Measurements from ENCODE around the gene PMEL. TPM values are rescaled to one million over a fixed set of nuclear protein-coding genes. Genes with fewer than 3 reads are reported as not detected.

The PMEL gene
- total and polyA plus RNA-seq, 4 donors = 1.1 to 4.5 (median 2.4) TPM

GRCh38 chr12:56007564-56008559 is 42.0 kb upstream of the PMEL start:
- peak; percentile 84 for DNase-seq (ENCODE audit: low spot score)
- no peak for TF ChIP-seq ATF3 (IDR thresholded peaks at IDR 0.05)
- no peak for TF ChIP-seq FOXA2 (IDR thresholded peaks at IDR 0.05)
- TF ChIP-seq GABPA (IDR thresholded peaks at IDR 0.05 in 1 of 2, conservative IDR thresholded peaks at IDR 0.05 in 1 of 2) = no peak
- TF ChIP-seq NR2F2 (IDR thresholded peaks at IDR 0.05) = no peak
- no peak for TF ChIP-seq JUND (IDR thresholded peaks at IDR 0.05)
- TF ChIP-seq REST (IDR thresholded peaks at IDR 0.05) = no peak
- no peak for TF ChIP-seq EGR1 (IDR thresholded peaks at IDR 0.05; ENCODE audit: low read depth in 2 of 2)
- H3K9me3 ChIP-seq (ENCODE audit: control insufficient read depth in 4 of 4, low read length in 3 of 4) = no peaks in the 10 kb centered on the region
- H3K9ac ChIP-seq (ENCODE audit: low read depth in 1 of 2, low read length in 2 of 2) = peak overlapping the region in 1 of 2 donors; percentile 36
- H3K4me1 ChIP-seq (ENCODE audit: control insufficient read depth in 4 of 4, insufficient read depth in 4 of 4, low read length in 3 of 4) = peaks cover 0 to 12% (median 4%) of the 10 kb centered on the region in 4 donors
- WGBS = 6% methylated on average over 44 of the region's 44 CpGs
- H3K27me3 ChIP-seq (ENCODE audit: control insufficient read depth in 4 of 4, insufficient read depth in 4 of 4, low read length in 3 of 4) = no peaks in the 10 kb centered on the region
- peak overlapping the region; percentile 69 to 92 (median 74) for H3K4me3 ChIP-seq (ENCODE audit: low read depth in 1 of 3, low read length in 3 of 3)
- H3K36me3 ChIP-seq (ENCODE audit: control insufficient read depth in 4 of 4, insufficient read depth in 3 of 4, low read depth in 1 of 4, low read length in 3 of 4) = peaks cover 0 to 14% (median 11%) of the 10 kb centered on the region in 4 donors
- peak overlapping the region; percentile 75 to 85 for H3K27ac ChIP-seq (ENCODE audit: low read depth in 1 of 2, low read length in 2 of 2)

GRCh38 chr12:56004211-56004610 is 38.4 kb upstream of the PMEL start:
- 96% methylated on average over 10 of the region's 10 CpGs for WGBS
- no peak for DNase-seq (ENCODE audit: low spot score)
- H3K36me3 ChIP-seq (ENCODE audit: control insufficient read depth in 4 of 4, insufficient read depth in 3 of 4, low read depth in 1 of 4, low read length in 3 of 4) = peaks cover 0 to 15% (median 11%) of the 10 kb centered on the region in 4 donors

More at GRCh38 chr12:56004211-56004610, 38.4 kb upstream of the PMEL start:
- no peak overlapping the region for H3K9ac ChIP-seq (ENCODE audit: low read depth in 1 of 2, low read length in 2 of 2)
- no peaks in the 10 kb centered on the region for H3K9me3 ChIP-seq (ENCODE audit: control insufficient read depth in 4 of 4, low read length in 3 of 4)
- peaks cover 3 to 23% (median 15%) of the 10 kb centered on the region in 4 donors for H3K4me1 ChIP-seq (ENCODE audit: control insufficient read depth in 4 of 4, insufficient read depth in 4 of 4, low read length in 3 of 4)
- TF ChIP-seq MAX (IDR thresholded peaks at IDR 0.05) (no peak), SP1 (IDR thresholded peaks at IDR 0.05) (no peak), FOXA2 (IDR thresholded peaks at IDR 0.05) (no peak), EGR1 (IDR thresholded peaks at IDR 0.05; ENCODE audit: low read depth in 2 of 2) (no peak), CTCF (IDR thresholded peaks at IDR 0.05; ENCODE audit: low read depth, low read length, missing input control) (no peak), TAF1 (conservative IDR thresholded peaks at IDR 0.05) (no peak), YY1 (IDR thresholded peaks at IDR 0.05) (no peak), HNF4A (conservative IDR thresholded peaks at IDR 0.05) (no peak), ZBTB33 (IDR thresholded peaks at IDR 0.05) (no peak), FOXA1 (IDR thresholded peaks at IDR 0.05) (no peak), ATF3 (IDR thresholded peaks at IDR 0.05) (no peak), GABPA (IDR thresholded peaks at IDR 0.05 in 1 of 2, conservative IDR thresholded peaks at IDR 0.05 in 1 of 2) (no peak)
- no peaks in the 10 kb centered on the region for H3K27me3 ChIP-seq (ENCODE audit: control insufficient read depth in 4 of 4, insufficient read depth in 4 of 4, low read length in 3 of 4)
- no peak overlapping the region for H3K4me3 ChIP-seq (ENCODE audit: low read depth in 1 of 3, low read length in 3 of 3)
- no peak overlapping the region for H3K27ac ChIP-seq (ENCODE audit: low read depth in 1 of 2, low read length in 2 of 2)

All from liver (tissue), 9 donors.